ENCODE measurements around the gene ANO1.

- TF ChIP-seq CTCF (IDR thresholded peaks at IDR 0.05) (no peak), SMC3 (IDR thresholded peaks at IDR 0.05) (no peak)
These were observed 13.5 kb downstream of the ANO1 start for GRCh38 chr11:70091638-70092037.

Data from A549 (cell line).